ENCODE measurements around the gene OTOP2. TPM values are rescaled to one million over a fixed set of nuclear protein-coding genes. Genes with fewer than 3 reads are reported as not detected.

OTOP2 gene
- total and polyA plus RNA-seq, 10 of the 15 experiments (the other 5 are each of a cell fraction or from before 2014, with no cell fraction given) = not detected

DNA sequence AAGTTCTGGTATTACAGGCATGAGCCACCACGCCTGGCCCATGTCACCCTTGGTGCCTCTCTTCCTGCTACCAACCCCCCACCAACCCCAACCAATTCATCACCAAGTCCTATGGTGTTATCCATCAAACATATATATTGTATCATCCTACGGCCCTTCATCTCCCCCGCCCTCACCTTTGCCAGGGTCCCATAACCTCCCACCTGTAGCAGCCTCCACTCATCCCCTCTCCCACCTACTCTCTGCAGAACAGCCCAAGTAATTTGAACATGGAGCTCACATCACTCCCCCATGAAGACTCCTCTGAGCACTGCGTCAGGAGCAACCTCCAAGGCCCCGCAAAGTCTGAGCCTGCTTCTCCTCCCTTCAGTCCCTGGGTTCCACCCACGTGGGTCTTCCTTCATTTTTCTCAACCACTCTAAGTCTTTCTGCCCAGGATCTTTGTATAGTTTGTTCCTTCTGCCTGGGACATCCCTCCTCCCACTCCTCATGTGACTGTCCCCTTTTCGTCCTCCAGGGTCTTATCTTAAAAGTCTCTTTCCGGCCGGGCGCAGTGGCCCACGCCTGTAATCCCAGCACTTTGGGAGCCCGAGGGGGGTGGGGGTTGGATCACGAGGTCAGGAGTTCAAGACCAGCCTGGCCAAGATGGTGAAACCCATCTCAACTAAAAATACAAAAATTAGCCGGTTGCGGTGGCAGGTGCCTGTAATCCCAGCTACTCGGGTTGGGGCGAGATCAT is 55.5 kb downstream of the OTOP2 start:
- H3K27me3 ChIP-seq (replicated peaks in 1 of 2; ENCODE audit: control insufficient read depth in 2 of 2, insufficient read depth in 2 of 2, low read length in 1 of 2) = peaks cover 0 to 6% of the 10 kb centered on the region in 2 experiments; a peak in 2 of 4 replicates
- intact Hi-C loops (cut with micrococcal nuclease; ENCODE audit: unreplicated experiment) (no loop called here), in situ Hi-C loops (cut with MboI) (no loop called here)
- H3K4me2 ChIP-seq (ENCODE audit: control insufficient read depth, insufficient read depth) = no peak overlapping the region
- no peaks in the 10 kb centered on the region for H3K36me3 ChIP-seq (ENCODE audit: control insufficient read depth in 2 of 2, insufficient read depth in 2 of 2, low read length in 1 of 2)
- RAD21 ChIA-PET (ENCODE audit: unreplicated experiment) = interaction anchor here (1.4 kb wide), 2 partner anchors 19 to 134 kb away, joined by 3 read pairs; no protein-coding TSS in a partner anchor
- no peak overlapping the region for H3K4me3 ChIP-seq
- H3K79me2 ChIP-seq (ENCODE audit: control insufficient read depth, insufficient read depth, low read length) = no peaks in the 10 kb centered on the region
- ATAC-seq (no peak), FAIRE-seq (no peak), DNase-seq (ENCODE audit: low read depth, low spot score) (no peak)
- WGBS (ENCODE audit: insufficient coverage, insufficient replicate concordance, low lambda C conversion rate, missing lambda C conversion rate) = 52% methylated on average over 17 of the region's 17 CpGs
- peaks cover 8% of the 10 kb centered on the region for H3K4me1 ChIP-seq (ENCODE audit: control insufficient read depth, insufficient read depth, low read length)
- SMC1A ChIA-PET (ENCODE audit: uncharacterized antibody, unreplicated experiment) = no interaction called here
- H3K27ac ChIP-seq (ENCODE audit: control insufficient read depth, insufficient read depth) = no peak overlapping the region
- H3K9me3 ChIP-seq (replicated peaks; ENCODE audit: control insufficient read depth, insufficient read depth, low read length) = no peaks in the 10 kb centered on the region
- POLR2A ChIA-PET = no interaction called here
- CTCF ChIA-PET = interaction anchor here (1.2 to 12.7 kb wide), 2 partner anchors 17 to 34 kb away, joined by 3 to 92 read pairs; no protein-coding TSS in a partner anchor
- H3K9ac ChIP-seq (ENCODE audit: control insufficient read depth, insufficient read depth, low read length) = no peak overlapping the region
- H2AFZ ChIP-seq (ENCODE audit: control insufficient read depth, low read depth, low read length) = no peak overlapping the region
- no peaks in the 10 kb centered on the region for H4K20me1 ChIP-seq (ENCODE audit: control insufficient read depth, insufficient read depth)
- TF ChIP-seq NFXL1 (IDR thresholded peaks at IDR 0.05; ENCODE audit: borderline replicate concordance) (no peak), CBFB (IDR thresholded peaks at IDR 0.05; ENCODE audit: low read depth) (no peak), BCLAF1 (IDR thresholded peaks at IDR 0.05) (no peak), BACH1 (IDR thresholded peaks at IDR 0.05; ENCODE audit: borderline replicate concordance) (no peak), HCFC1 (IDR thresholded peaks at IDR 0.05; ENCODE audit: low read length) (no peak), POLR2AphosphoS2 (IDR thresholded peaks at IDR 0.05; ENCODE audit: low read depth, low read length) (no peak), CEBPB (IDR thresholded peaks at IDR 0.05; ENCODE audit: borderline replicate concordance in 1 of 2, low read depth in 2 of 2, low read length in 2 of 2) (no peak), NRF1 (conservative IDR thresholded peaks at IDR 0.05; ENCODE audit: low read depth, low read length) (no peak), CHD2 (IDR thresholded peaks at IDR 0.05; ENCODE audit: borderline replicate concordance, low read depth, low read length) (no peak)
- TF ChIP-seq, protein P1, sequence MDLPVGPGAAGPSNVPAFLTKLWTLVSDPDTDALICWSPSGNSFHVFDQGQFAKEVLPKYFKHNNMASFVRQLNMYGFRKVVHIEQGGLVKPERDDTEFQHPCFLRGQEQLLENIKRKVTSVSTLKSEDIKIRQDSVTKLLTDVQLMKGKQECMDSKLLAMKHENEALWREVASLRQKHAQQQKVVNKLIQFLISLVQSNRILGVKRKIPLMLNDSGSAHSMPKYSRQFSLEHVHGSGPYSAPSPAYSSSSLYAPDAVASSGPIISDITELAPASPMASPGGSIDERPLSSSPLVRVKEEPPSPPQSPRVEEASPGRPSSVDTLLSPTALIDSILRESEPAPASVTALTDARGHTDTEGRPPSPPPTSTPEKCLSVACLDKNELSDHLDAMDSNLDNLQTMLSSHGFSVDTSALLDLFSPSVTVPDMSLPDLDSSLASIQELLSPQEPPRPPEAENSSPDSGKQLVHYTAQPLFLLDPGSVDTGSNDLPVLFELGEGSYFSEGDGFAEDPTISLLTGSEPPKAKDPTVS (IDR thresholded peaks at IDR 0.05; ENCODE audit: low read depth, low read length) = no peak
- no TSS peak for BruUV-seq (replicated peaks)

All from GM12878 (cell line).